Stomach (tissue), 9 donors: Measurements from ENCODE around the gene DNAAF8. TPM values are rescaled to one million over a fixed set of nuclear protein-coding genes. Genes with fewer than 3 reads are reported as not detected.

Experiments used
- DNase-seq, 2 donors: peaks; one replicate each; pipeline versions ENCODE4 v3.0.0 to v3.0.0-alpha.2; 2013 to 2019
- H3K27ac ChIP-seq, 5 donors: fragments of 200-600 bp in 4 of 5; sonication (generic) in 4 of 5; one replicate each; pipeline ENCODE4 v1.5.1; 2013 to 2019; ENCODE audit warnings: mild to moderate bottlenecking in 1 of 5, moderate library complexity in 1 of 5
- H3K27me3 ChIP-seq, 3 donors: fragments of 200-600 bp; sonication (generic); one replicate each; pipeline ENCODE4 v1.5.1; 2017 to 2019; ENCODE audit warnings: mixed run types in 1 of 3
- H3K36me3 ChIP-seq, 4 donors: fragments of 200-600 bp; sonication (generic); 1 replicate in 3 of 4; 2 replicates in 1 of 4; pipeline ENCODE4 v1.5.1; 2016 to 2019
- H3K4me1 ChIP-seq, 4 donors: fragments of 200-600 bp; sonication (generic); one replicate each; pipeline ENCODE4 v1.5.1; 2016 to 2019
- H3K4me3 ChIP-seq, 4 donors: fragments of 200-600 bp; sonication (generic) in 3 of 4; one replicate each; pipeline ENCODE4 v1.5.1; 2016 to 2019; ENCODE audit warnings: mild to moderate bottlenecking in 1 of 4
- H3K9me3 ChIP-seq, 4 donors: fragments of 200-600 bp; sonication (generic); one replicate each; pipeline ENCODE4 v1.5.1; 2016 to 2019
- CTCF ChIP-seq, 7 experiments: fragments of 450-650 bp in 4 of 7; fragments of 200-600 bp in 3 of 7; sonication (generic) in 3 of 7; IDR thresholded peaks; one replicate each; pipeline ENCODE4 v1.5.1; 2016 to 2019; ENCODE audit warnings: antibody characterized with exemption in 7 of 7, control low read depth in 2 of 7, mild to moderate bottlenecking in 1 of 7
- EP300 ChIP-seq: sonication (generic); formaldehyde crosslinking; IDR thresholded peaks from one replicate; pipeline ENCODE4 v1.6.1; 2017; ENCODE audit warnings: antibody characterized with exemption
- POLR2A ChIP-seq, 4 donors: fragments of 450-650 bp; IDR thresholded peaks; one replicate each; pipeline ENCODE4 v1.6.1; 2016; ENCODE audit warnings: antibody characterized with exemption in 4 of 4, control low read depth in 2 of 4, mild to moderate bottlenecking in 1 of 4, moderate library complexity in 1 of 4
- POLR2AphosphoS5 ChIP-seq, 3 donors: sonication (generic); formaldehyde crosslinking; IDR thresholded peaks; one replicate each; pipeline ENCODE4 v1.6.1; 2016; ENCODE audit warnings: antibody characterized with exemption in 3 of 3
- WGBS, 5 donors: extraction: QIAGEN DNeasy Blood & Tissue Kit in 3 of 5; methylation state at CpG; one replicate each; pipeline versions ENCODE4 v1.1.5 to v1.1.7; 2013 to 2018; 5-methylcytosine and 5-hydroxymethylcytosine counted together
- intact Hi-C: fragments of 100-400 bp; cut with DNase I; formaldehyde crosslinking; loops from one replicate; pipeline ENCODE4 v1.15.1; 2023; ENCODE audit warnings: low total_unique reads
- polyA plus RNA-seq, 3 donors: library from polyadenylated mRNA; stranded (reverse); fragments of 200-250 nt; gene quantifications; one replicate each; pipeline ENCODE4 v1.2.3, GENCODE V29; 2013
- total RNA-seq, 5 donors: library from RNA; depleted of rRNA; stranded (reverse); fragments of >200 nt; gene quantifications; one replicate each; pipeline versions ENCODE4 v1.1.0 to v1.2.3, GENCODE V29; 2014 to 2016
- donor health status: healthy with polysubstance abuse.
- donor health status: Bipolar disorder and iron deficiency.
- donor health status: healthy.

Gene DNAAF8
- total and polyA plus RNA-seq, 8 donors, result 0.68 to 1.8 (median 1.2) TPM; not detected in 5

GRCh38 chr16:4691666-4692412 is 42.5 kb upstream of the DNAAF8 start:
- no peak overlapping the region for H3K4me3 ChIP-seq
- peak in 1 of 2 donors; percentile 25 for DNase-seq
- H3K4me1 ChIP-seq, result peaks cover 25 to 52% (median 44%) of the 10 kb centered on the region in 4 donors
- H3K9me3 ChIP-seq, result no peaks in the 10 kb centered on the region
- no peak for TF ChIP-seq POLR2A (IDR thresholded peaks at IDR 0.05)
- TF ChIP-seq EP300, result no peak
- TF ChIP-seq POLR2AphosphoS5 (IDR thresholded peaks at IDR 0.05), result no peak
- TF ChIP-seq CTCF (IDR thresholded peaks at IDR 0.05), result no peak
- H3K36me3 ChIP-seq, result peaks cover 30 to 67% (median 60%) of the 10 kb centered on the region in 4 donors
- H3K27me3 ChIP-seq, result no peaks in the 10 kb centered on the region
- peak overlapping the region in 1 of 5 donors; percentile 93 for H3K27ac ChIP-seq
- 75 to 86% (median 80%) methylated on average over 11 to 20 of the region's 20 CpGs for WGBS, 5 donors
- intact Hi-C loops, result no loop called here

- peak overlapping the region; percentile 77 to 95 (median 92) for H3K27ac ChIP-seq
- H3K4me3 ChIP-seq, result peak overlapping the region; percentile 86 to 99 (median 96)
Measured at GRCh38 chr16:4692460-4693295, 41.7 kb upstream of the DNAAF8 start.

GRCh38 chr16:4693296-4693955 is 40.9 kb upstream of the DNAAF8 start, which contains the start of gene NUDT16L1:
TSS of gene NUDT16L1 (plus strand) at chr16:4693562. CDS start at chr16:4693727, 165 bp downstream.
- no peaks in the 10 kb centered on the region for H3K27me3 ChIP-seq
- H3K9me3 ChIP-seq, result no peaks in the 10 kb centered on the region
- intact Hi-C loops, result no loop called here
- peak within 1 kb of the TSS; percentile 85 to 95 (median 93) for H3K27ac ChIP-seq
- H3K36me3 ChIP-seq, result peaks cover 39 to 67% (median 60%) of the 10 kb centered on the region in 4 donors
- 0% methylated on average over 16 to 91 of the region's 91 CpGs; no CpG with 5 or more reads in 1 of the 5 donors for WGBS, 5 donors
- peak; percentile 98 to 99 for DNase-seq
- peak within 1 kb of the TSS; percentile 86 to 99 (median 96) for H3K4me3 ChIP-seq
- H3K4me1 ChIP-seq, result peaks cover 25 to 56% (median 45%) of the 10 kb centered on the region in 4 donors
- no peak for TF ChIP-seq EP300
- TF ChIP-seq POLR2AphosphoS5 (IDR thresholded peaks at IDR 0.05), result peak in 2 of 3 donors; percentile 83 to 85
- no peak for TF ChIP-seq POLR2A (IDR thresholded peaks at IDR 0.05)
- TF ChIP-seq CTCF (IDR thresholded peaks at IDR 0.05), result peak in 3 of 7 experiments; percentile 32 to 57 (median 36)

More at GRCh38 chr16:4692460-4693295, 41.7 kb upstream of the DNAAF8 start:
- H3K27me3 ChIP-seq, result no peaks in the 10 kb centered on the region
- intact Hi-C loops, result no loop called here
- no peak for DNase-seq
- TF ChIP-seq EP300 (no peak), POLR2A (IDR thresholded peaks at IDR 0.05) (no peak), CTCF (IDR thresholded peaks at IDR 0.05) (no peak), POLR2AphosphoS5 (IDR thresholded peaks at IDR 0.05) (no peak)
- peaks cover 25 to 56% (median 45%) of the 10 kb centered on the region in 4 donors for H3K4me1 ChIP-seq
- H3K36me3 ChIP-seq, result peaks cover 36 to 67% (median 60%) of the 10 kb centered on the region in 4 donors
- WGBS, 5 donors, result 13 to 20% (median 16%) methylated on average over 24 to 31 of the region's 31 CpGs
- no peaks in the 10 kb centered on the region for H3K9me3 ChIP-seq
